IPS DF 19.7 (cell line): ENCODE data around the gene EDNRA.

Experiments used
- DNase-seq: peaks from one replicate; pipeline ENCODE4 v3.0.0-alpha.2; 2013; ENCODE audit warnings: low read depth, low spot score

Gene EDNRA

GRCh38 chr4:147539959-147540358 is 59.1 kb downstream of the EDNRA start:
- DNase-seq = no peak

- no peak for DNase-seq
Observed at GRCh38 chr4:147542229-147542990, 61.5 kb downstream of the EDNRA start.

- DNase-seq = no peak
Observed at GRCh38 chr4:147543034-147543433, 62.1 kb downstream of the EDNRA start.

- DNase-seq = no peak
Observed at GRCh38 chr4:147546349-147546748, 65.5 kb downstream of the EDNRA start.

GRCh38 chr4:147547314-147548056 is 66.6 kb downstream of the EDNRA start:
- no peak for DNase-seq

- no peak for DNase-seq
Observed at GRCh38 chr4:147548256-147548655, 67.4 kb downstream of the EDNRA start.

GRCh38 chr4:147550626-147551246 is 69.8 kb downstream of the EDNRA start:
- DNase-seq = no peak

- DNase-seq = no peak
Observed at GRCh38 chr4:147560625-147561024, 79.7 kb downstream of the EDNRA start.

- no peak for DNase-seq
Observed at GRCh38 chr4:147566762-147567161, 85.9 kb downstream of the EDNRA start.

- no peak for DNase-seq
Observed at GRCh38 chr4:147567276-147567675, 86.4 kb downstream of the EDNRA start.

GRCh38 chr4:147570616-147571015 is 89.7 kb downstream of the EDNRA start:
- no peak for DNase-seq

GRCh38 chr4:147571036-147571770 is 90.3 kb downstream of the EDNRA start:
- DNase-seq = no peak

GRCh38 chr4:147576084-147576483 is 95.2 kb downstream of the EDNRA start:
- no peak for DNase-seq

- DNase-seq = no peak
Observed at GRCh38 chr4:147578051-147578476, 97.2 kb downstream of the EDNRA start.

GRCh38 chr4:147578593-147578992 is 97.7 kb downstream of the EDNRA start:
- DNase-seq = no peak

GRCh38 chr4:147580396-147580795 is 99.5 kb downstream of the EDNRA start:
- no peak for DNase-seq

GRCh38 chr4:147581606-147582350 is 100.9 kb downstream of the EDNRA start:
- no peak for DNase-seq

- DNase-seq = no peak
Observed at GRCh38 chr4:147582386-147583060, 101.6 kb downstream of the EDNRA start.

GRCh38 chr4:147583876-147584275 is 103.0 kb downstream of the EDNRA start:
- DNase-seq = no peak

GRCh38 chr4:147586032-147586431 is 105.1 kb downstream of the EDNRA start:
- DNase-seq = no peak

GRCh38 chr4:147586637-147587036 is 105.7 kb downstream of the EDNRA start:
- no peak for DNase-seq
